Measurements from ENCODE around the gene POLE4.

DNA sequence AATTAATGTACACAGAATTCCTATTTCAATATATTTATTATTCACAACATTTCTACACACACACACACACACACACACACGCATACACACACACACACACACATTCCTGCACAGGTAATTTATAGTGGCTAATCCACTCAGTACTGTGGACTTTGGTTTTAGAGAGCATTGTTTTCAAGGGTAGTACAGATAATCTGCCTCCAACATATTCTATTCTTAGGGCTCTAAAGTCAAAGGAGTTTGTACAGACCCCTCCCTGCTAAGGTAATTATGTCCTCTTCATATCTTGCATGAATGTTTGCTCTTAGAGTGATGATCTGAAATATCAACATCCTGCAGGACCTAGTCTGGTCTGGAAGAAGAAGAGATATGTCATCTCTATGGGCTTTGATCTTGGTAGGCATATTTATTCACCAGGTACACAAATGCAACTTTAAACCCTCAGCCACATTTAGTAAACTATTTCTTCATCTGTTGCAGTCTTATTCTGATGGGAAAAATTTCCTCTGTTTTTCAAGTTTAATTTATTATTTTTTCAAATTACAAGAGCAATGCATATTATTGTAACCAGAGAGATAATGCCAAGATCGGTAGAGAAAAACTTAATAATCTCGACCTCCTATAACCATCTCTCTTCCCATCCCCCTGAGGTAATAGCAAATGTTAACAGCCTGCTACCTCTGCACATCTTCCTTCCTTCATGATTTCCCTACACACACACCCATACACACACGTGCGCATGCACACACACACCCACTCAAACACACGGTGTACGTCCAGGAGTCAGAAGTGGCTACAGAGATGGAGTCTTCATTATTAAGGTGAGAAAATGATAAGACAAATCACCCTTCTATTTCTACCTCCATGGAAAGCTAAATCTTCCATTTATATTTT, 18.3 kb upstream of the POLE4 start:
- no peak for TF ChIP-seq POLR2AphosphoS5 (IDR thresholded peaks at IDR 0.05; ENCODE audit: low read depth, low read length)
- TF ChIP-seq, protein P1, sequence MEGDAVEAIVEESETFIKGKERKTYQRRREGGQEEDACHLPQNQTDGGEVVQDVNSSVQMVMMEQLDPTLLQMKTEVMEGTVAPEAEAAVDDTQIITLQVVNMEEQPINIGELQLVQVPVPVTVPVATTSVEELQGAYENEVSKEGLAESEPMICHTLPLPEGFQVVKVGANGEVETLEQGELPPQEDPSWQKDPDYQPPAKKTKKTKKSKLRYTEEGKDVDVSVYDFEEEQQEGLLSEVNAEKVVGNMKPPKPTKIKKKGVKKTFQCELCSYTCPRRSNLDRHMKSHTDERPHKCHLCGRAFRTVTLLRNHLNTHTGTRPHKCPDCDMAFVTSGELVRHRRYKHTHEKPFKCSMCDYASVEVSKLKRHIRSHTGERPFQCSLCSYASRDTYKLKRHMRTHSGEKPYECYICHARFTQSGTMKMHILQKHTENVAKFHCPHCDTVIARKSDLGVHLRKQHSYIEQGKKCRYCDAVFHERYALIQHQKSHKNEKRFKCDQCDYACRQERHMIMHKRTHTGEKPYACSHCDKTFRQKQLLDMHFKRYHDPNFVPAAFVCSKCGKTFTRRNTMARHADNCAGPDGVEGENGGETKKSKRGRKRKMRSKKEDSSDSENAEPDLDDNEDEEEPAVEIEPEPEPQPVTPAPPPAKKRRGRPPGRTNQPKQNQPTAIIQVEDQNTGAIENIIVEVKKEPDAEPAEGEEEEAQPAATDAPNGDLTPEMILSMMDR (IDR thresholded peaks at IDR 0.05) = no peak
- TF ChIP-seq RAD21 (IDR thresholded peaks at IDR 0.05; ENCODE audit: low read length) = no peak
- TF ChIP-seq, protein P2, sequence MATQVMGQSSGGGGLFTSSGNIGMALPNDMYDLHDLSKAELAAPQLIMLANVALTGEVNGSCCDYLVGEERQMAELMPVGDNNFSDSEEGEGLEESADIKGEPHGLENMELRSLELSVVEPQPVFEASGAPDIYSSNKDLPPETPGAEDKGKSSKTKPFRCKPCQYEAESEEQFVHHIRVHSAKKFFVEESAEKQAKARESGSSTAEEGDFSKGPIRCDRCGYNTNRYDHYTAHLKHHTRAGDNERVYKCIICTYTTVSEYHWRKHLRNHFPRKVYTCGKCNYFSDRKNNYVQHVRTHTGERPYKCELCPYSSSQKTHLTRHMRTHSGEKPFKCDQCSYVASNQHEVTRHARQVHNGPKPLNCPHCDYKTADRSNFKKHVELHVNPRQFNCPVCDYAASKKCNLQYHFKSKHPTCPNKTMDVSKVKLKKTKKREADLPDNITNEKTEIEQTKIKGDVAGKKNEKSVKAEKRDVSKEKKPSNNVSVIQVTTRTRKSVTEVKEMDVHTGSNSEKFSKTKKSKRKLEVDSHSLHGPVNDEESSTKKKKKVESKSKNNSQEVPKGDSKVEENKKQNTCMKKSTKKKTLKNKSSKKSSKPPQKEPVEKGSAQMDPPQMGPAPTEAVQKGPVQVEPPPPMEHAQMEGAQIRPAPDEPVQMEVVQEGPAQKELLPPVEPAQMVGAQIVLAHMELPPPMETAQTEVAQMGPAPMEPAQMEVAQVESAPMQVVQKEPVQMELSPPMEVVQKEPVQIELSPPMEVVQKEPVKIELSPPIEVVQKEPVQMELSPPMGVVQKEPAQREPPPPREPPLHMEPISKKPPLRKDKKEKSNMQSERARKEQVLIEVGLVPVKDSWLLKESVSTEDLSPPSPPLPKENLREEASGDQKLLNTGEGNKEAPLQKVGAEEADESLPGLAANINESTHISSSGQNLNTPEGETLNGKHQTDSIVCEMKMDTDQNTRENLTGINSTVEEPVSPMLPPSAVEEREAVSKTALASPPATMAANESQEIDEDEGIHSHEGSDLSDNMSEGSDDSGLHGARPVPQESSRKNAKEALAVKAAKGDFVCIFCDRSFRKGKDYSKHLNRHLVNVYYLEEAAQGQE (IDR thresholded peaks at IDR 0.05; ENCODE audit: low read depth, low read length) = no peak
- no peak for TF ChIP-seq SIN3A (IDR thresholded peaks at IDR 0.05; ENCODE audit: borderline replicate concordance, low read depth, low read length)
- TF ChIP-seq, protein P3, sequence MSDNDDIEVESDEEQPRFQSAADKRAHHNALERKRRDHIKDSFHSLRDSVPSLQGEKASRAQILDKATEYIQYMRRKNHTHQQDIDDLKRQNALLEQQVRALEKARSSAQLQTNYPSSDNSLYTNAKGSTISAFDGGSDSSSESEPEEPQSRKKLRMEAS (IDR thresholded peaks at IDR 0.05; ENCODE audit: low read depth) = no peak
- no peak for TF ChIP-seq EP300 (IDR thresholded peaks at IDR 0.05; ENCODE audit: borderline replicate concordance in 1 of 2, low read depth in 1 of 2, low read length in 1 of 2)
- TF ChIP-seq MXI1 (IDR thresholded peaks at IDR 0.05; ENCODE audit: low read depth, low read length) = no peak
- no peak for TF ChIP-seq TAF1 (IDR thresholded peaks at IDR 0.05; ENCODE audit: borderline replicate concordance, low read depth, low read length)
- TF ChIP-seq CHD2 (IDR thresholded peaks at IDR 0.05; ENCODE audit: low read length, partially characterized antibody) = no peak
- TF ChIP-seq SMC3 (IDR thresholded peaks at IDR 0.05; ENCODE audit: low read depth, low read length) = no peak
- no peak for TF ChIP-seq YY1 (IDR thresholded peaks at IDR 0.05; ENCODE audit: low read depth)
